ENCODE measurements around the gene AFF1.

The AFF1 gene

DNA sequence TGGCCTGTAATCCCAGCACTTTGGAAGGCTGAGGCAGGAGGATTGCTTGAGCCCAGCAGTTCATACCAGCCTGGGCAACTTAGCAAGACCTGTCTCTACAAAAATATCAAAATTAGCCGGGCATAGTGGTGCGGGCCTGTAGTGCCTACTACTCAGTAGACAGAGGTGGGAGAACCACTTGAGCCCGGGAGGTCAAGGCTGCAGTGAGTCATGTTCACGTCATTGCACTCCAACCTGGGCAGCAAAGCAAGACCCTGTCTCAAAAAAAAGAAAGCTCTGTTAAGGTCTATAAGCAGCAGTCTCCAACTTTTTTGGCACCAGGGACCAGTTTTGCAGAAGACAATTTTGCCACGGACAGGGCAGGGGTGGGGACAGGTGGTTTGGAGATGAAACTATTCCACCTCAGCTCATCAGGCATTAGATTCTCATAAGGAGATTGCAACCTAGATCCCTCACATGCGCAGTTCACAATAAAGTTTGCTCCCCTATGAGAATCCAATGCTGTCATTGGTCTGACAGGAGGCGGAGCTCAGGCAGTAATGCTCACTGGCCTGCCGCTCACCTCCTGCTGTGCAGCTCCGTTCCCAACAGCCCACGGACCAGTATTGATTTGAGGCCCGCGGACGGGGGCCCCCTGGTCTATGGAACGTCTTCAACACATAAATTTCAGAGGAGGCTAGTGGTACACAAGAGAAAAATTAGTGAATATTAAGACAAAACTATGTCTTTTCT, 217.7 kb downstream of the AFF1 start:
- no peak for DNase-seq (ENCODE audit: low read depth, low spot score)

DNA sequence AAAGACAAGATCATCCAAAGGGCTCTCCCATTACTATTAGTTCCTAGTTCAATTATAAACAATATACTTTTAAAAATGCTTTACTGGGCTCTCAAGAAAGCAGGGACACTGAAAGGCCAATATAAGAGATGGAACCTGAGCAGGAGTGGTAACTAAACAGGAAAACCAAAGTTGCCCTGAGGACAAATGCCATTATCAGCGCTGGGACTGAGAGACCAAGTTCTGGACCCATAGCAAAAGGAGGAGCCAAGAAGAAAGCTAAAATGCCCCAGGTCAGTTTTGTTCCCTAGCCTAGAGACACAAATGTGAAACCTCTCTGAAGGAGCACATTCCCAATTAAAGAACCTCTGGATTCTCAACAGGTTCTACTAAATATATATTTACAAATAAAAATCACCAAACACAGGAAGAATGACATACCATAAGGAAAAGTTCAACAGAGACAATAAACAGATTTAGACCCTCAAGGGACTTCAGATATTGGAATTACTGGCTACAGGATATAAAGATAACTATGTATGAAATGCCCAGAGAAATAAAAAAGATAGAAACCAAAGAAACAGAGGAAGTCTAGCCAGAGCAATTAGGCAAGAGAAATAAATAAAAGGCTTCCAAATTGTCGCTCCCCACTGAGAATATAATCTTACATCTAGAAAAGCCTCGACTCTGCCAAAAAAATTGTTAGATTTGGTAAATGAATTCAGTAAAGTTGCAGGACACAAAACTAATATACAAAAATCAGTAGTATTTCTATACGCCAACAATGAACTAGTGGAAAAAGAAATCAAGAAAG, 218.5 kb downstream of the AFF1 start:
- no peak for DNase-seq (ENCODE audit: low read depth, low spot score)

DNA sequence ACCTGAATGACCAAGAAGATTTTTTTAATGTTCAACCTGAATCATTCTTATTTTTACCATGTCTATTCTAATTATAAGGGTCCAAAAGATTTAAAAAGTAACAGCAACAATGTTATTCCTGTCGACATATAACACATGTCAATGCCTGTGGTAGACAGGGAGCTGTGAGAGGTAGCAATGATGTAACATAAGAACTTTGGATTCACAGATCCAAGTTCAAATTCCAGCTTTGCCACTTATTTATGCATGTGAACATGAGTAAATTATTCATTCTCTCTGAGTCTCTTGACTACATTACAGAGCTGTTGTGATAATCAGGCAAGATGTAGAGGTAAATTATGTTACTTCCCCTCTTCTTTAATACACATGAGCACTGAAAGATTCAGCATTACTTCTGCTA, 231.1 kb downstream of the AFF1 start:
- DNase-seq (ENCODE audit: low read depth, low spot score): no peak

DNA sequence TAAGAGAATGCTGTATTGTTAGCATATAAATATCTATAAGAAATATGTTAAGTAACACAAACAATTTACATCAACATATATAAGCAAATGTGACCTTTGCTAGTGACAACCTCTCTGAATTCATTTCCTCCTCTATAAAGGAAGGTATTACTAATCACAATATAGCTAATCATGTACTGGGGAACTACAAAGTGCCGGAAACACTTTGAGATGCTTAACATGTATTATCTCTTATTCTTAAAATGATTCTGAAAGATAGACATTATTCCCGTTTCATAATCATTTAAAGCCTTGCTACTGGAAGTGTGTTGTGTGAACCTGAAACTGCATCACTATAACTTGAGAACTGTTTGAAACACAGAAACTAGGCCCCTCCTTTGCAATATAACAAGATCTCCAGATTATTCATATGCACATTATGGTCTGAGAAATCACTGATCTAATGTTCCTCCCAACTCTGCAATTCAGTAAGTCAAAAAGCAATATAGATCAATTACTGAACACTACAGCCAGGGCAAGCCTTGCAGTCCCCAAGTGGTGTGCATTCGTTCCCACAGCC, 231.6 kb downstream of the AFF1 start:
- DNase-seq (ENCODE audit: low read depth, low spot score): no peak

DNA sequence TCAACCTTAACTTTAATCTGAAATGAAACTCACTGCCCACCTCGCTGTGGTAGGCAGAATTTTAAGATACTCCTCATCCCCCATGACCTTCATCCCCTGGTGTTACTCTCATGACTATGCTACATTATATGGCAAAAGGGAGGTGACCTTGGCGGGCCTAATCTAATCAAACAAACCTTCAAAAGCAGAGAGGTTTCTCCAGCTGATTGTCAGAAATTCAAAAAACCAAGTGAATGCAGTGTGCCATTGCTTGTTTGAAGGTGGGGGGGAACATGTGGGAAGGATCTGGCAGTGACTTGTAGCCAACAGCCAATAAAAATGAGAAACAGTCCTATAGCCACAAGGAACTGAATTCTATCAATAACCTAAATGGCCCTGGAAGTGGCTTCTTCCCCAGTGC, 237.1 kb downstream of the AFF1 start:
- no peak for DNase-seq (ENCODE audit: low read depth, low spot score)

DNA sequence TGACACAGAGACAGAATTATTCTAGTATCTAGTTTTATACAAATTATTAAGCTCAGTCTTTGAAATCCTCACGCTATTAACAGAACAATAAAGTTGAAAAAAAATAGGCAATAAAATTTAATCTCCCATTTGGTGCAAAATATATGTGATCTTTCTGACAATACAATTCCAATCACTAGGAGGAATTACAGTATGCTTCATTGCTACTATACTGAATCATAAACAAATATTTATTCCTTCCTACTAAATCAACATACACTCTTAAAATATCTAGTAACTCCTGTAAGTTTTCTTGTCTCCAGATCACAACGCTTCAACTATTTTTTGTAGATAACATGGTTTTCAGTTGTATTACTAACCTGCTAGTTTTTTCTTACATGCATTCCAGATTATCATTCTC, 239.9 kb downstream of the AFF1 start:
- no peak for DNase-seq (ENCODE audit: low read depth, low spot score)

DNA sequence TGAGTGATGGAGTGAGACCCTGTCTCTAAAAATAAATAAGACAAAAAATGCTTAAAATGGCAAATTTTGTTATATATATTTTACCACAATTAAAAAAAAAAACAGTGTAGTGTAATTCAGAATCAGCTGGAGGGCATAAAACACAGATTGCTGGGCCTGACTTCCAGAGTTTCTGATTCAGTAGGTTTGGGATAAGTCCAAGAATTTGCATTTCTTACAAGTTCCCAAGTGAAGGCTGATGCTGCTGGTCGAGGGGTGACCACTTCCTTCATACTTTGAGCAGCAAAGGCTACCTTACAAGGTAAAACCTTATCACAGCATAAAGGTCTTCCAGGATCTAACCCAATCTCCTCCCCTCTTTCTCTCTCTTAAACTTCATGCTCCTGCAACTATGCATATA, 244.9 kb downstream of the AFF1 start:
- DNase-seq (ENCODE audit: low read depth, low spot score): no peak

DNA sequence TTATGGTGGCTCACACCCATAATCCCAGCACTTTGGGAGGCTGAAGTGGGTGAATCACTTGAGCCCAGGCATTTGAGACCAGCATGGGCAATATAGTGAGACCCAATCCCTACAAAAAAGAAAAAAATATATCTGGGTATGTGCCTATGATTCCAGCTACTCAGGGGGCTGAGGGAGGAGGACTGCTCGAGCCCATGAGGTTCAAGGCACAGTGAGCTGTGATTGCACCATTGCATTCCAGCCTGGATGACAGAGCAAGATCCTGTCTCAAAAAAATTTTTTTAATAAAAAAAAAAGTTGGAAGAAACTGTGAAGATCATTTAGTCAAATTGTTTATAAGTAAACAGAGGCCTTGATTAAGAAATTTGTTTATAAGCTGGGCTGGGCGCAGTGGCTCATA, 246.0 kb downstream of the AFF1 start:
- no peak for DNase-seq (ENCODE audit: low read depth, low spot score)

DNA sequence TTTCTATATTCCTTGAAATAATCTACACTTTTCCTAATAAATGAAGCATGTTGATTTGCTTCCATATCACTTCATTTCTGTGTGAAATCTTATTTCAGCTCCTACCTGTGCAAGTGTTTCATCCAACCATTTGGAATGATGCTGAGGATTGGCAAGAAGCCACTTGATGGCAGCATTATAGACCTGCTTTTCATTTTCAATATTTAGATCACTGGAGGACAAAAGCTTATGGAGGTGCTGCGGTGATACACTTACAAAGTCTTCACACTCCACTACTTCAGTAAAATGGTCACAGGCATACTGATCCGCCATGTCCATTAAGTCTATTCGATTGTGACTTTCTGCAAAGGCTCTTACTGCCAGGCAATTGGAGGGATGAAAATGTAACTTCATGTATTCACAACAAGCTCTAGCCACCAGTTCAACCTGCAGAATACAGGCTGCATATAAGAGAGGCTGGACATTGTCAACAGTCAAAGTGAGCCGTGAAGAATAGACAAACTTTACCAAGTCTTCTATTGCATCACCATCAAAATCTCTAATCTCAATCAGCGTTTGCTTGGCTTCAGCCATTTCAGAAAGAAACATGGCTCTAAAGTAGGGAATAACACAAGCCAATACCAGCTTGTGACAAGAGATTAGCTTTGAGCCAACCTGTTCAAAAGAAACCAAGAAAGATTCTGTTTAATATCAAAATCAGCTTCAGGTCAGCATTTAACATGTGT, 250.5 kb downstream of the AFF1 start:
- no peak for DNase-seq (ENCODE audit: low read depth, low spot score)

DNA sequence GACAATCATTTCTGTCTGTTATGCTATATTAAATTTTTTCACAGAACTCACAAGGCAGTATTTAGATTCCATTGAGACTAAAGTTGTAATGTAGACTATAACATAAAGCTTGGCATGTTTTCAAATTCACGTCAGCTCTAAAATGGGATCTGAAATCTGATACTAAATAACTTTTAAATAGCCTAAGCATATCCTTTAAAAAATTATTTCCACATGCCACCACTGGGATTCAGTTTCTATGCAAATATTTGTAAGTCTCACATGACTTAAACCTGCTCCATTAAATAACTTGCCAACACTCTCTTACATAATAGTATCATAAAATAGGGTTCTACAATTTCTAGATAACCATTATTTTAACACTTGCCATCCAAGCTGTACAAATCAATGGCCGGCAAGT, 253.2 kb downstream of the AFF1 start:
- DNase-seq (ENCODE audit: low read depth, low spot score): no peak

DNA sequence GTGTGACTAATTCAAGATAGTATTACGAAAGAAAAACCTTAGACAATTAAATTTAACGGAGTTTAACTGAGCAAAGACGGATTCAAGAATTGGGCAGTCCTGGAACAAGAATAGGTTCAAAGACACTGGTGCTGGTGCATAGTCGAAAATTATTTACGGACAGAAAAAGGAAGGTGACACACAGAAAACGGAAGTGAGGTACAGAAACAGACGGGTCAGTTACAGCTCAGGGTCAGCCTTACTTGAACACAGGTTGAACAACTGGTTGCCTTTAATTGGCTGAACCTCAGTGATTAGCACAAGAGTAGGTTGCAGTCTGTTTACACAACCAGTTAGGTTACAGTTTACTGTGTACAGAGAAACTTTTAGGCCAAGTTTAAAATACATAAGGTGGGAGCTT, 254.1 kb downstream of the AFF1 start:
- DNase-seq (ENCODE audit: low read depth, low spot score): no peak

All from iPS DF 19.7 (cell line).